Measurements from ENCODE around the gene SMAD2.

The SMAD2 gene

DNA sequence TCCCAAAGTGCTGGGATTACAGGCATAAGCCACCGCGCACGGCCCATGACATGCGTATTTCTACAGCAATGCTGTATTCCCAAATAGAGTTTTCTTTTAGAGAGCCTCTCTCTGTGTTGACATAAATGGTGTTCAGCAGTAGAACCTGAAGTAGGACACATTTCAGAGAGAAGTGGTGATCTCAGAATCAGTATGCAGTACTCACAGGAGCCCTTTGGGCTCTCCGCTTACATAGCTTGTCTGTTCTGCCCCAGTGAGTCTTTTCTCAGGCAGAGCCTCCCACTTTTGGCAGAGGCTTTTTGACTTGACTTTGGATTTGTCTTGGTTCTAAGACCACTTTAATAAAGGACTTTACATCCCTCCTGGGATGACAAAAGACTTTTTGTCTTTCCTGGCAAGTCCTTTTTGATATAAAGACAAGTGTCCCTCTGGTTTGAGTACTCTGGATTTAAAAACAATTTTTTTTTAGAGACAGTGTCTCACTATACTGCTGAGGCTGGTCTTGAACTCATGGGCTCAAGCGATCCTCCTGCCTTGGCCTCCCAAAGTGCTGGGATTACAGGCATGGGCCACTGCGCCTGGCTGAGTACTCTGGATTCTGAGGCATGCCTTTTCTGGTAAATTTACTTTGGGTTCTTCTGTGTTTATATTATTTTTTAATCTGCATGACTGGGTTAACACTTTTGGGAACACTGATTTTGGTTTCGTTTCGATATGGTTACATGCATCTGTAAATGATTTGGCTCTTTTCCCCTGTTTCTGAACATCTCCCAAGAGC, 113.3 kb downstream of the SMAD2 start:
- H3K4me3 ChIP-seq, result no peak overlapping the region
- no peak overlapping the region for H3K9ac ChIP-seq (ENCODE audit: insufficient read length)
- H3K9me3 ChIP-seq (ENCODE audit: low read depth, low read length), result no peaks in the 10 kb centered on the region
- no peak overlapping the region for H3K27ac ChIP-seq
- TF ChIP-seq POLR2AphosphoS5 (IDR thresholded peaks at IDR 0.05; ENCODE audit: borderline replicate concordance, low read depth, low read length) (no peak), FOXP2 (optimal IDR thresholded peaks at IDR 0.05; ENCODE audit: control extremely low read depth, extremely low read length, insufficient read depth) (no peak), EZH2 (IDR thresholded peaks at IDR 0.05) (no peak)
- no peak for DNase-seq (ENCODE audit: low read depth, low spot score)
- H3K36me3 ChIP-seq (ENCODE audit: insufficient read depth, low read length), result no peaks in the 10 kb centered on the region

DNA sequence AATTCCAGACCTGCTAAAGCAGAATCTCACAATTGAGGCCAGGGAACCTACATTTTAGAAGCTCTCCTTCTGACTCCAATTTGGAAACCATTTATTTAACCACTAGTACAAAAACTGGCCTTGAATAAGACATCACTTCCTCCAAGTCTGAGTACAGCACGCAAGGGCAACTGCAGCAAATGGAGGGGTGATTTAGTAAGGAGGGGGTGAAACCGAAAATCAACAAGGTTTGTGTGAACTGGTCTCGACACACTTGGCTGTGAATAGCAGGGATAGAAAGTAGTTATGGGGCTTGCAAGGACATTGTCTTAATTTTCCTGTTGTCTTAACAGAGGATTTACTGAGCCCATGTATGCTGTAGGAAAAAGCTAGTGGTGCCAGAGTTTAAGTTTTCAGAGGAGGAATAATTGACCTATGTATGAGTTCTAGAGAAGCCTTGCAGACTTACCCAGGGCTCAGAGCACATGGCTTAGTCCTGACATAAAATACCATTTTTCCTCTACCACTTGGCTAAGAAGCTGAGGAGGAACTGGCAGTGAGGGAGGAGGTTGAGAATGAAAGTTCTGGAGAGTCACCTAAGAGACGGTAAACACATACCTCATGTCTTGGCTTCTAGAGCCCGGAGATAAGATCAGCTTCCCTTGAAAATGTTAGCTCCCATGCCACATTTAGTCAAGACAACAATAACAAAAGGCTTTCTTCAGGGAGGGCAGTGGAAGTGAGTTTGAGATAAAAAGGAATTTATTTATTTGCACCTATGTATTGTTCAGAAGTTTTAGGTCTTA, 114.8 kb downstream of the SMAD2 start:
- no peak overlapping the region for H3K27ac ChIP-seq
- no peaks in the 10 kb centered on the region for H3K9me3 ChIP-seq (ENCODE audit: low read depth, low read length)
- H3K4me3 ChIP-seq, result no peak overlapping the region
- no peak for TF ChIP-seq POLR2AphosphoS5 (IDR thresholded peaks at IDR 0.05; ENCODE audit: borderline replicate concordance, low read depth, low read length)
- TF ChIP-seq FOXP2 (optimal IDR thresholded peaks at IDR 0.05; ENCODE audit: control extremely low read depth, extremely low read length, insufficient read depth), result no peak
- no peak for TF ChIP-seq EZH2 (IDR thresholded peaks at IDR 0.05)
- H3K9ac ChIP-seq (ENCODE audit: insufficient read length), result no peak overlapping the region
- no peak for DNase-seq (ENCODE audit: low read depth, low spot score)
- no peaks in the 10 kb centered on the region for H3K36me3 ChIP-seq (ENCODE audit: insufficient read depth, low read length)

DNA sequence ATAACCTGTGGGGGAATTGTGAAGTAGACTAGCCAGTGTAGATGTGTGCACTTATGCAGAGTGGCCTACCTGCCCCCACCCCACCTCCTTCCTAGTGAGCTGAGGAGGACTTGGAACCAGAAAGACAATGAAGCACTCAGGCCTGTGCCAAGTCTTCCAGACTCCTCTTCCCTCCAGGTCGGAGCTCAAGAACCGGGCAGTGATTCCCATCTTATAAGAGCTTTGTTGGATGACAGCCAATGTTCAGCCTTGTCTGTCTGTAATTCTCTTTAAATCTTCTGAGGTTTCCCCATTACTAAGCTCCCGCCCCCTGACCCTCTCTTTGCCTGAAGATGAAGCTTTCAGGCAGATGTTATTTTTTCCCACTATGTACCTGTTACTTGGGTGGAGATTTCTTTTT, 121.0 kb downstream of the SMAD2 start:
- Histone ChIP-seq H3K36me3 (ENCODE audit: insufficient read depth, low read length) (no peaks in the 10 kb centered on the region), H3K9ac (ENCODE audit: insufficient read length) (no peak overlapping the region), H3K9me3 (ENCODE audit: low read depth, low read length) (no peaks in the 10 kb centered on the region), H3K27ac (no peak overlapping the region), H3K4me3 (no peak overlapping the region)
- TF ChIP-seq EZH2 (IDR thresholded peaks at IDR 0.05), result no peak
- TF ChIP-seq FOXP2 (optimal IDR thresholded peaks at IDR 0.05; ENCODE audit: control extremely low read depth, extremely low read length, insufficient read depth), result no peak
- TF ChIP-seq POLR2AphosphoS5 (IDR thresholded peaks at IDR 0.05; ENCODE audit: borderline replicate concordance, low read depth, low read length), result no peak
- no peak for DNase-seq (ENCODE audit: low read depth, low spot score)

GRCh38 chr18:47802802-47803201, 127.7 kb downstream of the SMAD2 start:
- no peak for DNase-seq (ENCODE audit: low read depth, low spot score)
- no peak overlapping the region for H3K27ac ChIP-seq
- no peak overlapping the region for H3K9ac ChIP-seq (ENCODE audit: insufficient read length)
- H3K4me3 ChIP-seq, result no peak overlapping the region
- TF ChIP-seq FOXP2 (optimal IDR thresholded peaks at IDR 0.05; ENCODE audit: control extremely low read depth, extremely low read length, insufficient read depth) (no peak), POLR2AphosphoS5 (IDR thresholded peaks at IDR 0.05; ENCODE audit: borderline replicate concordance, low read depth, low read length) (no peak), EZH2 (IDR thresholded peaks at IDR 0.05) (no peak)
- H3K36me3 ChIP-seq (ENCODE audit: insufficient read depth, low read length), result no peaks in the 10 kb centered on the region
- no peaks in the 10 kb centered on the region for H3K9me3 ChIP-seq (ENCODE audit: low read depth, low read length)

- TF ChIP-seq EZH2 (IDR thresholded peaks at IDR 0.05), result no peak
- TF ChIP-seq FOXP2 (optimal IDR thresholded peaks at IDR 0.05; ENCODE audit: control extremely low read depth, extremely low read length, insufficient read depth), result no peak
- TF ChIP-seq POLR2AphosphoS5 (IDR thresholded peaks at IDR 0.05; ENCODE audit: borderline replicate concordance, low read depth, low read length), result no peak
Observed at GRCh38 chr18:47801817-47802216, 128.6 kb downstream of the SMAD2 start.

GRCh38 chr18:47800756-47801155, 129.7 kb downstream of the SMAD2 start:
- Histone ChIP-seq H3K36me3 (ENCODE audit: insufficient read depth, low read length) (no peaks in the 10 kb centered on the region), H3K27ac (no peak overlapping the region), H3K9ac (ENCODE audit: insufficient read length) (no peak overlapping the region), H3K9me3 (ENCODE audit: low read depth, low read length) (no peaks in the 10 kb centered on the region), H3K4me3 (no peak overlapping the region)
- TF ChIP-seq EZH2 (IDR thresholded peaks at IDR 0.05), result no peak
- no peak for TF ChIP-seq POLR2AphosphoS5 (IDR thresholded peaks at IDR 0.05; ENCODE audit: borderline replicate concordance, low read depth, low read length)
- no peak for DNase-seq (ENCODE audit: low read depth, low spot score)

More at GRCh38 chr18:47801817-47802216, 128.6 kb downstream of the SMAD2 start:
- Histone ChIP-seq H3K27ac (no peak overlapping the region), H3K9ac (ENCODE audit: insufficient read length) (no peak overlapping the region), H3K36me3 (ENCODE audit: insufficient read depth, low read length) (no peaks in the 10 kb centered on the region), H3K4me3 (no peak overlapping the region), H3K9me3 (ENCODE audit: low read depth, low read length) (no peaks in the 10 kb centered on the region)
- no peak for DNase-seq (ENCODE audit: low read depth, low spot score)

- DNase-seq (ENCODE audit: low read depth, low spot score), result no peak
- TF ChIP-seq POLR2AphosphoS5 (IDR thresholded peaks at IDR 0.05; ENCODE audit: borderline replicate concordance, low read depth, low read length) (no peak), FOXP2 (optimal IDR thresholded peaks at IDR 0.05; ENCODE audit: control extremely low read depth, extremely low read length, insufficient read depth) (no peak), EZH2 (IDR thresholded peaks at IDR 0.05) (no peak)
- Histone ChIP-seq H3K4me3 (no peak overlapping the region), H3K27ac (no peak overlapping the region), H3K9ac (ENCODE audit: insufficient read length) (no peak overlapping the region), H3K9me3 (ENCODE audit: low read depth, low read length) (no peaks in the 10 kb centered on the region), H3K36me3 (ENCODE audit: insufficient read depth, low read length) (no peaks in the 10 kb centered on the region)
Observed at GRCh38 chr18:47800248-47800647, 130.2 kb downstream of the SMAD2 start.

- H3K9ac ChIP-seq (ENCODE audit: insufficient read length), result no peak overlapping the region
- no peaks in the 10 kb centered on the region for H3K36me3 ChIP-seq (ENCODE audit: insufficient read depth, low read length)
- H3K9me3 ChIP-seq (ENCODE audit: low read depth, low read length), result no peaks in the 10 kb centered on the region
- no peak overlapping the region for H3K4me3 ChIP-seq
- no peak for DNase-seq (ENCODE audit: low read depth, low spot score)
- TF ChIP-seq POLR2AphosphoS5 (IDR thresholded peaks at IDR 0.05; ENCODE audit: borderline replicate concordance, low read depth, low read length), result no peak
- TF ChIP-seq EZH2 (IDR thresholded peaks at IDR 0.05), result no peak
- TF ChIP-seq FOXP2 (optimal IDR thresholded peaks at IDR 0.05; ENCODE audit: control extremely low read depth, extremely low read length, insufficient read depth), result no peak
- no peak overlapping the region for H3K27ac ChIP-seq
Observed at GRCh38 chr18:47799376-47799775, 131.1 kb downstream of the SMAD2 start.

Data from SK-N-MC (cell line).